Measurements from ENCODE around the gene RNF145. TPM values are rescaled to one million over a fixed set of nuclear protein-coding genes. Genes with fewer than 3 reads are reported as not detected.
"Not testable (repeated sequence)": the region's sequence is repeated elsewhere in the genome, so short reads cannot be mapped to it uniquely, and the experiment has no call there.

The RNF145 gene
- total RNA-seq, 2 experiments from 2014 or later = 83.7 to 94.4 TPM

- Mint-ChIP-seq H3K4me3 (no peak overlapping the region), H3K4me1 (ENCODE audit: low read depth) (no peaks in the 10 kb centered on the region), H3K36me3 (ENCODE audit: low read depth) (no peaks in the 10 kb centered on the region), H3K9me3 (no peaks in the 10 kb centered on the region), H3K27ac (no peak overlapping the region), H3K27me3 (peaks cover 36% of the 10 kb centered on the region)
- H3K4me3 ChIP-seq (ENCODE audit: low read length) = no peak overlapping the region
- CTCF ChIA-PET = no interaction called here
- no peaks in the 10 kb centered on the region for H3K27me3 ChIP-seq (ENCODE audit: control insufficient read depth in 1 of 2, insufficient read depth in 2 of 2, low read length in 2 of 2)
- H3K9me3 ChIP-seq (ENCODE audit: control insufficient read depth in 1 of 2, insufficient read depth in 1 of 2, low read length in 2 of 2) = no peaks in the 10 kb centered on the region
- POLR2A ChIA-PET = no interaction called here
- TF ChIP-seq CTCF (IDR thresholded peaks at IDR 0.05) = no peak
- no peaks in the 10 kb centered on the region for H3K36me3 ChIP-seq (ENCODE audit: insufficient read depth, low read length)
- no peak for ATAC-seq (ENCODE audit: poor library complexity)
- no peak overlapping the region for H3K27ac ChIP-seq (ENCODE audit: low read depth in 1 of 2, low read length in 2 of 2)
- DNase-seq = no peak
- H3K4me1 ChIP-seq (ENCODE audit: insufficient read depth, low read length) = no peaks in the 10 kb centered on the region
- intact Hi-C loops (cut with DNase I, micrococcal nuclease) = no loop called here
Observed at GRCh38 chr5:159146839-159147238, 62.5 kb downstream of the RNF145 start.

GRCh38 chr5:159145160-159145559, 64.2 kb downstream of the RNF145 start:
- H3K9me3 ChIP-seq (ENCODE audit: control insufficient read depth in 1 of 2, insufficient read depth in 1 of 2, low read length in 2 of 2); H3K36me3 ChIP-seq (ENCODE audit: insufficient read depth, low read length); intact Hi-C loops (cut with DNase I, micrococcal nuclease); H3K4me3 ChIP-seq (ENCODE audit: low read length); H3K9me3 Mint-ChIP-seq; CTCF ChIA-PET; POLR2A ChIA-PET; ATAC-seq (ENCODE audit: poor library complexity); DNase-seq; H3K36me3 Mint-ChIP-seq (ENCODE audit: low read depth); H3K4me1 ChIP-seq (ENCODE audit: insufficient read depth, low read length); H3K27ac Mint-ChIP-seq; H3K4me1 Mint-ChIP-seq (ENCODE audit: low read depth); H3K27ac ChIP-seq (ENCODE audit: low read depth in 1 of 2, low read length in 2 of 2); H3K27me3 ChIP-seq (ENCODE audit: control insufficient read depth in 1 of 2, insufficient read depth in 2 of 2, low read length in 2 of 2); H3K4me3 Mint-ChIP-seq: not testable (repeated sequence)
- peaks cover 40% of the 10 kb centered on the region for H3K27me3 Mint-ChIP-seq

- TF ChIP-seq CTCF (IDR thresholded peaks at IDR 0.05) = no peak
- Mint-ChIP-seq H3K36me3 (ENCODE audit: low read depth) (no peaks in the 10 kb centered on the region), H3K27ac (no peak overlapping the region), H3K4me3 (no peak overlapping the region), H3K9me3 (no peaks in the 10 kb centered on the region), H3K27me3 (peaks cover 41% of the 10 kb centered on the region), H3K4me1 (ENCODE audit: low read depth) (no peaks in the 10 kb centered on the region)
- Histone ChIP-seq H3K27me3 (ENCODE audit: control insufficient read depth in 1 of 2, insufficient read depth in 2 of 2, low read length in 2 of 2) (peaks cover 0 to 5% of the 10 kb centered on the region in 2 experiments), H3K4me1 (ENCODE audit: insufficient read depth, low read length) (no peaks in the 10 kb centered on the region), H3K27ac (ENCODE audit: low read depth in 1 of 2, low read length in 2 of 2) (no peak overlapping the region), H3K4me3 (ENCODE audit: low read length) (no peak overlapping the region), H3K36me3 (ENCODE audit: insufficient read depth, low read length) (no peaks in the 10 kb centered on the region), H3K9me3 (ENCODE audit: control insufficient read depth in 1 of 2, insufficient read depth in 1 of 2, low read length in 2 of 2) (no peaks in the 10 kb centered on the region)
- ATAC-seq (ENCODE audit: poor library complexity) = no peak
- intact Hi-C loops (cut with DNase I, micrococcal nuclease) = no loop called here
- DNase-seq = no peak
- ChIA-PET POLR2A (interaction anchor here (0.6 kb wide), 1 partner anchor 86 kb away, joined by 3 read pairs; no protein-coding TSS in a partner anchor), CTCF (no interaction called here)
Observed at GRCh38 chr5:159139802-159140201, 69.6 kb downstream of the RNF145 start.

- H3K4me3 ChIP-seq (ENCODE audit: low read length) = no peak overlapping the region
- CTCF ChIA-PET = interaction anchor here (1.3 kb wide), 1 partner anchor 440 kb away, joined by 4 read pairs; no protein-coding TSS in a partner anchor
- Mint-ChIP-seq H3K9me3 (no peaks in the 10 kb centered on the region), H3K4me3 (no peak overlapping the region), H3K27ac (no peak overlapping the region), H3K27me3 (peaks cover 15% of the 10 kb centered on the region), H3K36me3 (ENCODE audit: low read depth) (no peaks in the 10 kb centered on the region), H3K4me1 (ENCODE audit: low read depth) (no peaks in the 10 kb centered on the region)
- no peak for DNase-seq
- no peak for ATAC-seq (ENCODE audit: poor library complexity)
- no peaks in the 10 kb centered on the region for H3K36me3 ChIP-seq (ENCODE audit: insufficient read depth, low read length)
- no peak for TF ChIP-seq CTCF (IDR thresholded peaks at IDR 0.05)
- H3K9me3 ChIP-seq (ENCODE audit: control insufficient read depth in 1 of 2, insufficient read depth in 1 of 2, low read length in 2 of 2) = no peaks in the 10 kb centered on the region
- H3K4me1 ChIP-seq (ENCODE audit: insufficient read depth, low read length) = no peaks in the 10 kb centered on the region
- peaks cover 0 to 5% of the 10 kb centered on the region in 2 experiments for H3K27me3 ChIP-seq (ENCODE audit: control insufficient read depth in 1 of 2, insufficient read depth in 2 of 2, low read length in 2 of 2)
- intact Hi-C loops (cut with DNase I, micrococcal nuclease) = no loop called here
- POLR2A ChIA-PET = no interaction called here
- no peak overlapping the region for H3K27ac ChIP-seq (ENCODE audit: low read depth in 1 of 2, low read length in 2 of 2)
Observed at GRCh38 chr5:159135896-159136531, 73.3 kb downstream of the RNF145 start.
